Thymus (tissue), 11 donors: Measurements from ENCODE around the gene WRAP73. TPM values are rescaled to one million over a fixed set of nuclear protein-coding genes. Genes with fewer than 3 reads are reported as not detected.

Source experiments
- DNase-seq, 9 donors: peaks; one replicate each; pipeline ENCODE4 v3.0.0-alpha.2; 2013; ENCODE audit warnings: low spot score in 9 of 9, low read depth in 6 of 9, missing footprints in 1 of 9
- H3K27ac ChIP-seq, 2 donors: one replicate each; pipeline ENCODE4 v1.5.1; 2013; ENCODE audit warnings: control low read depth in 1 of 2, low read depth in 1 of 2, low read length in 1 of 2, mild to moderate bottlenecking in 1 of 2, moderate library complexity in 1 of 2
- H3K27me3 ChIP-seq, 2 donors: one replicate each; pipeline ENCODE4 v1.5.1; 2013; ENCODE audit warnings: low read length in 1 of 2; ENCODE audit not compliant: control insufficient read depth in 2 of 2, insufficient read depth in 1 of 2
- H3K36me3 ChIP-seq, 2 donors: one replicate each; pipeline ENCODE4 v1.5.1; 2013; ENCODE audit warnings: low read length in 1 of 2, mild to moderate bottlenecking in 1 of 2, moderate library complexity in 1 of 2; ENCODE audit not compliant: control insufficient read depth in 2 of 2, insufficient read depth in 2 of 2
- H3K4me1 ChIP-seq, 2 donors: one replicate each; pipeline ENCODE4 v1.5.1; 2013; ENCODE audit warnings: low read length in 2 of 2; ENCODE audit not compliant: control insufficient read depth in 2 of 2, insufficient read depth in 2 of 2
- H3K4me3 ChIP-seq, 2 donors: one replicate each; pipeline ENCODE4 v1.5.1; 2013; ENCODE audit warnings: low read length in 2 of 2, control low read depth in 1 of 2, mild to moderate bottlenecking in 1 of 2
- H3K9me3 ChIP-seq, 2 donors: one replicate each; pipeline ENCODE4 v1.5.1; 2013; ENCODE audit warnings: low read length in 1 of 2, mild to moderate bottlenecking in 1 of 2; ENCODE audit not compliant: control insufficient read depth in 2 of 2, insufficient read depth in 1 of 2
- WGBS: extraction: QIAGEN DNeasy Blood & Tissue Kit; methylation state at CpG from one replicate; pipeline ENCODE4 v1.1.7; 2013; 5-methylcytosine and 5-hydroxymethylcytosine counted together
- polyA plus RNA-seq: library from polyadenylated mRNA; stranded (reverse); fragments of 200-250 nt; gene quantifications from one replicate; pipeline ENCODE4 v1.2.3, GENCODE V29; 2013
- total RNA-seq: library from RNA; stranded (reverse); fragments of 120-200 nt; gene quantifications from one replicate; pipeline ENCODE4 v1.2.4, GENCODE V29; 2013
- donor health status: healthy.

The WRAP73 gene
- total and polyA plus RNA-seq, 2 donors = 19.7 to 25.9 TPM

- no peak for DNase-seq
- Histone ChIP-seq H3K36me3 (peaks cover 40 to 76% of the 10 kb centered on the region in 2 donors), H3K27me3 (no peaks in the 10 kb centered on the region), H3K27ac (no peak overlapping the region), H3K4me1 (no peaks in the 10 kb centered on the region), H3K4me3 (no peak overlapping the region), H3K9me3 (no peaks in the 10 kb centered on the region)
- 97% methylated on average over 36 of the region's 36 CpGs for WGBS
Measured at GRCh38 chr1:3631320-3632260, 18.3 kb downstream of the WRAP73 start.

GRCh38 chr1:3630914-3631313 lies 19.0 kb downstream of the WRAP73 start:
- H3K27ac ChIP-seq = no peak overlapping the region
- 96% methylated on average over 9 of the region's 9 CpGs for WGBS
- no peak overlapping the region for H3K4me3 ChIP-seq
- H3K4me1 ChIP-seq = peaks cover 1% of the 10 kb centered on the region in 2 donors
- DNase-seq = no peak
- H3K9me3 ChIP-seq = no peaks in the 10 kb centered on the region
- H3K36me3 ChIP-seq = peaks cover 36 to 70% of the 10 kb centered on the region in 2 donors
- no peaks in the 10 kb centered on the region for H3K27me3 ChIP-seq

GRCh38 chr1:3630161-3630611 lies 19.7 kb downstream of the WRAP73 start:
- Histone ChIP-seq H3K9me3 (no peaks in the 10 kb centered on the region), H3K27ac (no peak overlapping the region), H3K4me1 (peaks cover 6% of the 10 kb centered on the region in 2 donors), H3K4me3 (no peak overlapping the region), H3K36me3 (peaks cover 36 to 67% of the 10 kb centered on the region in 2 donors), H3K27me3 (no peaks in the 10 kb centered on the region)
- DNase-seq = no peak
- WGBS = 86% methylated on average over 11 of the region's 11 CpGs

GRCh38 chr1:3629561-3630160 lies 20.2 kb downstream of the WRAP73 start:
- H3K9me3 ChIP-seq = no peaks in the 10 kb centered on the region
- no peak overlapping the region for H3K4me3 ChIP-seq
- 98% methylated on average over 16 of the region's 16 CpGs for WGBS
- no peak overlapping the region for H3K27ac ChIP-seq
- DNase-seq = no peak
- no peaks in the 10 kb centered on the region for H3K27me3 ChIP-seq
- H3K4me1 ChIP-seq = peaks cover 6% of the 10 kb centered on the region in 2 donors
- H3K36me3 ChIP-seq = peaks cover 32 to 62% of the 10 kb centered on the region in 2 donors

GRCh38 chr1:3628445-3628844 lies 21.5 kb downstream of the WRAP73 start:
- H3K4me3 ChIP-seq = no peak overlapping the region
- H3K27me3 ChIP-seq = no peaks in the 10 kb centered on the region
- H3K4me1 ChIP-seq = peaks cover 12 to 13% of the 10 kb centered on the region in 2 donors
- H3K27ac ChIP-seq = no peak overlapping the region
- H3K9me3 ChIP-seq = no peaks in the 10 kb centered on the region
- DNase-seq = no peak
- peaks cover 27 to 52% of the 10 kb centered on the region in 2 donors for H3K36me3 ChIP-seq
- WGBS = 98% methylated on average over 10 of the region's 10 CpGs

GRCh38 chr1:3627515-3628253 lies 22.2 kb downstream of the WRAP73 start:
- DNase-seq = no peak

GRCh38 chr1:3626025-3626424 lies 23.9 kb downstream of the WRAP73 start:
- peaks cover 20 to 36% of the 10 kb centered on the region in 2 donors for H3K36me3 ChIP-seq
- 97% methylated on average over 4 of the region's 4 CpGs for WGBS
- H3K27me3 ChIP-seq = no peaks in the 10 kb centered on the region
- H3K4me1 ChIP-seq = peaks cover 15 to 18% of the 10 kb centered on the region in 2 donors
- no peak overlapping the region for H3K27ac ChIP-seq
- DNase-seq = no peak
- H3K4me3 ChIP-seq = peak overlapping the region in 1 of 2 donors; percentile 50
- no peaks in the 10 kb centered on the region for H3K9me3 ChIP-seq

More at GRCh38 chr1:3627515-3628253, 22.2 kb downstream of the WRAP73 start:
- no peak overlapping the region for H3K27ac ChIP-seq
- H3K27me3 ChIP-seq = no peaks in the 10 kb centered on the region
- H3K36me3 ChIP-seq = peaks cover 23 to 46% of the 10 kb centered on the region in 2 donors
- WGBS = 98% methylated on average over 26 of the region's 26 CpGs
- no peak overlapping the region for H3K4me3 ChIP-seq
- no peaks in the 10 kb centered on the region for H3K9me3 ChIP-seq
- H3K4me1 ChIP-seq = peaks cover 15 to 18% of the 10 kb centered on the region in 2 donors

- peaks cover 20 to 31% of the 10 kb centered on the region in 2 donors for H3K36me3 ChIP-seq
- peak in 1 of 9 donors; percentile 33 for DNase-seq
- H3K4me3 ChIP-seq = peak overlapping the region; percentile 50 to 87
- 7% methylated on average over 70 of the region's 71 CpGs for WGBS
- H3K9me3 ChIP-seq = no peaks in the 10 kb centered on the region
- no peaks in the 10 kb centered on the region for H3K27me3 ChIP-seq
- peak overlapping the region in 1 of 2 donors; percentile 68 for H3K27ac ChIP-seq
- peaks cover 15 to 18% of the 10 kb centered on the region in 2 donors for H3K4me1 ChIP-seq
Measured at GRCh38 chr1:3625151-3625907, 24.6 kb downstream of the WRAP73 start.
